K562 (cell line): ENCODE results near the gene EFCAB9. TPM values are rescaled to one million over a fixed set of nuclear protein-coding genes. Genes with fewer than 3 reads are reported as not detected.

Experiments used
- ATAC-seq: fragments of 200-7000 bp; cut with Tn5 transposase; 3 replicates; pipeline ENCODE4 v1.9.1; 2020; ENCODE audit warnings: moderate library complexity
- BruUV-seq: library from RNA; stranded (reverse); fragments of 400-500 nt; replicated peaks from 2 replicates; lab custom pipeline; 2021; lab: Mats Ljungman, UMichigan
- CTCF ChIA-PET: fragments of 300-600 bp; formaldehyde crosslinking; extraction: SDS; loops from one replicate; lab custom pipeline; 2021; ENCODE audit warnings: low intra/inter-chr PET ratio; lab: Yijun Ruan, JAX
- POLR2A ChIA-PET: fragments of 300-600, 350-650 bp; sonication (Branson Sonifier 250); formaldehyde crosslinking; extraction: SDS; loops from one replicate; lab custom pipeline; 2021; ENCODE audit warnings: antibody characterized with exemption, inconsistent platforms; lab: Yijun Ruan, JAX
- DNase-seq, 4 experiments: peaks; one replicate each; pipeline versions ENCODE4 v3.0.0 to v3.0.0-alpha.2; 2011 to 2018; ENCODE audit warnings: low spot score in 3 of 4, mixed read lengths in 3 of 4; ENCODE audit errors: extremely low read depth in 1 of 4
- FAIRE-seq: peaks from 2 replicates; lab custom pipeline; 2011; peaks lifted over from hg19 to GRCh38; lab: Jason Lieb, UNC
- H2AFZ ChIP-seq: 2 replicates; pipeline ENCODE4 v1.6.0; 2011; ENCODE audit warnings: low read depth, low read length, control low read depth, inconsistent platforms
- H3K27ac ChIP-seq: fragments of 200-600 bp; 3 replicates; pipeline ENCODE4 v1.8.0; 2011; ENCODE audit warnings: low read depth, mild to moderate bottlenecking, control low read depth, inconsistent platforms, low read length, moderate library complexity, mixed read lengths; ENCODE audit errors: extremely low read depth
- H3K27me3 ChIP-seq, 2 experiments: fragments of 300-600 bp in 1 of 2; 2 replicates in 1 of 2; 3 replicates in 1 of 2; pipeline versions ENCODE4 v1.6.0 to v1.8.0; 2011; ENCODE audit warnings: inconsistent platforms in 2 of 2, low read length in 2 of 2, mild to moderate bottlenecking in 1 of 2, mixed read lengths in 1 of 2, moderate library complexity in 1 of 2; ENCODE audit not compliant: control insufficient read depth in 2 of 2, insufficient read depth in 2 of 2
- H3K36me3 ChIP-seq: fragments of 300-600 bp; 3 replicates; pipeline ENCODE4 v1.8.0; 2011; ENCODE audit warnings: mild to moderate bottlenecking, low read length, inconsistent platforms; ENCODE audit not compliant: control insufficient read depth, insufficient read depth
- H3K4me1 ChIP-seq, 2 experiments: fragments of 200-600 bp in 1 of 2; replicated peaks in 1 of 2; 2 replicates in 1 of 2; 3 replicates in 1 of 2; pipeline versions ENCODE4 v1.5.1 to v1.8.0; 2011; ENCODE audit warnings: inconsistent platforms in 2 of 2, low read length in 2 of 2, mild to moderate bottlenecking in 1 of 2, mixed read lengths in 1 of 2, moderate library complexity in 1 of 2; ENCODE audit not compliant: control insufficient read depth in 2 of 2, insufficient read depth in 2 of 2
- H3K4me2 ChIP-seq: 2 replicates; pipeline ENCODE4 v1.6.1; 2011; ENCODE audit warnings: low read length, control low read depth, inconsistent platforms, mixed read lengths; ENCODE audit not compliant: insufficient read depth
- H3K4me3 ChIP-seq: fragments of 200-600 bp; sonication (generic), shearing (Covaris generic); 2 replicates; pipeline ENCODE4 v1.5.1; 2016; ENCODE audit warnings: control low read depth, inconsistent platforms
- H3K79me2 ChIP-seq: fragments of 200-600 bp; 3 replicates; pipeline ENCODE4 v1.8.0; 2011; ENCODE audit warnings: low read length, inconsistent platforms; ENCODE audit not compliant: control insufficient read depth, insufficient read depth
- H3K9ac ChIP-seq, 2 experiments: 2 replicates each; pipeline versions ENCODE4 v1.6.0 to v1.6.1; 2011; ENCODE audit warnings: low read depth in 2 of 2, low read length in 2 of 2, control low read depth in 1 of 2, inconsistent platforms in 1 of 2, mild to moderate bottlenecking in 1 of 2, mixed read lengths in 1 of 2; ENCODE audit not compliant: insufficient read depth in 1 of 2
- H3K9me1 ChIP-seq: one replicate; pipeline ENCODE4 v1.6.0; 2011; ENCODE audit warnings: inconsistent platforms, mild to moderate bottlenecking, low read length, moderate library complexity; ENCODE audit not compliant: control insufficient read depth, insufficient read depth
- H3K9me3 ChIP-seq: replicated peaks from 2 replicates; pipeline ENCODE4 v1.5.1; 2011; ENCODE audit warnings: low read depth, low read length, inconsistent platforms; ENCODE audit not compliant: control insufficient read depth, insufficient read depth
- H4K20me1 ChIP-seq: replicated peaks from 2 replicates; pipeline ENCODE4 v1.6.1; 2011; ENCODE audit warnings: low read length, inconsistent platforms, mixed read lengths; ENCODE audit not compliant: control insufficient read depth, insufficient read depth
- SMARCA4 ChIP-seq: fragments of 450-650 bp; IDR thresholded peaks from 2 replicates; pipeline ENCODE4 v1.6.1; 2016
- SP1 ChIP-seq: sonication (generic); formaldehyde crosslinking; IDR thresholded peaks from 2 replicates; pipeline ENCODE4 v1.8.1; 2022; ENCODE audit warnings: mild to moderate bottlenecking, missing genetic modification reagents
- WGBS: fragments of 100-300 bp; shearing (Covaris generic); methylation state at CpG from one replicate; pipeline ENCODE4 v1.1.6; 2016; ENCODE audit warnings: low coverage, mixed read lengths; ENCODE audit not compliant: insufficient coverage; ENCODE audit errors: missing lambda C conversion rate; 5-methylcytosine and 5-hydroxymethylcytosine counted together
- in situ Hi-C: fragments of 300-500 bp; cut with MboI; formaldehyde crosslinking; loops from 4 replicates; pipeline ENCODE4 v1.15.0; 2018; ENCODE audit warnings: inconsistent platforms, mixed read lengths
- intact Hi-C: fragments of 100-400 bp; cut with micrococcal nuclease; formaldehyde crosslinking; loops from 2 replicates; pipeline ENCODE4 v1.14.2; 2022
- polyA plus RNA-seq, 8 experiments: library from polyadenylated mRNA; depleted of rRNA in 4 of 8; stranded (reverse) in 5 of 8; unstranded in 3 of 8; fragments of >200 nt; fragmentation: Nextera tagmentation in 2 of 8; fragmentation: Illumina TruSeq in 1 of 8; extraction: Ambion mirVana in 2 of 8; extraction: Trizol in 1 of 8; gene quantifications; 2 replicates each; pipeline versions ENCODE4 v1.2.1 to v1.2.3, GENCODE V29; 2011 to 2014; ENCODE audit warnings: inconsistent platforms in 1 of 8, missing spikeins in 1 of 8
- total RNA-seq, 7 experiments: library from RNA; depleted of rRNA in 6 of 7; stranded (reverse); fragments of >200 nt in 6 of 7; fragmentation: Illumina TruSeq in 2 of 7; extraction: Trizol in 2 of 7; gene quantifications; 2 replicates each; pipeline versions ENCODE4 v1.2.1 to v1.2.3, GENCODE V29; 2011 to 2021; ENCODE audit warnings: low replicate concordance in 1 of 7

EFCAB9 gene
- total and polyA plus RNA-seq, 9 of the 15 experiments (the other 6 are each of a cell fraction or from before 2014, with no cell fraction given) = not detected

GRCh38 chr5:172188893-172189692 is 4.9 kb upstream of the EFCAB9 start:
- Histone ChIP-seq H3K27me3 (no peaks in the 10 kb centered on the region), H3K9me3 (no peaks in the 10 kb centered on the region), H3K9me1 (no peaks in the 10 kb centered on the region), H4K20me1 (0 out of 2 replicates have a peak, but pooled peaks cover 3% of the 10 kb centered on the region), H3K27ac (no peak overlapping the region), H3K4me2 (peak overlapping the region; percentile 92), H3K79me2 (no peaks in the 10 kb centered on the region), H2AFZ (peak overlapping the region; percentile 99; the same call in 1 of the 2 replicates), H3K4me3 (peak overlapping the region; percentile 60; the same call in 1 of the 2 replicates), H3K9ac (peak overlapping the region in 1 of 2 experiments; percentile 93; a peak in 1 of 4 replicates), H3K4me1 (peaks cover 7 to 19% of the 10 kb centered on the region in 2 experiments; a peak in 3 of 5 replicates), H3K36me3 (no peaks in the 10 kb centered on the region)
- FAIRE-seq (peak; percentile 19), ATAC-seq (no peak), DNase-seq (no peak)
- intact Hi-C loops = loop anchor here (1.0 to 5.0 kb wide), 6 partner anchors 47 to 277 kb away; no protein-coding TSS in a partner anchor
- no TSS peak for BruUV-seq
- POLR2A ChIA-PET = interaction anchor here (0.6 to 2.2 kb wide), 4 partner anchors 10 to 83 kb away, joined by 3 to 8 read pairs (median 3); no protein-coding TSS in a partner anchor
- TF ChIP-seq SP1 (CRISPR knock-in tag) (0 out of 2 replicates have a peak, but pooled peaks have one; percentile 19), SMARCA4 (no peak)
- in situ Hi-C loops = loop anchor here (5.0 kb wide), 1 partner anchor 77 kb away; no protein-coding TSS in a partner anchor
- WGBS = 36% methylated on average over 29 of the region's 30 CpGs
- CTCF ChIA-PET = interaction anchor here (0.7 to 2.4 kb wide), 2 partner anchors 77 to 83 kb away, joined by 3 to 26 read pairs; no protein-coding TSS in a partner anchor
